H54 (cell line): ENCODE data around the gene HMG20B.
"Not testable (repeated sequence)": the region's sequence is repeated elsewhere in the genome, so short reads cannot be mapped to it uniquely, and the experiment has no call there.

Experiments
- DNase-seq: peaks from one replicate; pipeline ENCODE4 v3.0.0; 2011; ENCODE audit warnings: low spot score, mixed read lengths; ENCODE audit not compliant: insufficient read length
- FAIRE-seq: peaks from 3 replicates; lab custom pipeline; 2011; peaks lifted over from hg19 to GRCh38; lab: Jason Lieb, UNC
- POLR2A ChIP-seq: IDR thresholded peaks from 2 replicates; pipeline ENCODE4 v1.6.1; 2011; ENCODE audit warnings: low read depth, mild to moderate bottlenecking, low read length

Gene HMG20B

DNA sequence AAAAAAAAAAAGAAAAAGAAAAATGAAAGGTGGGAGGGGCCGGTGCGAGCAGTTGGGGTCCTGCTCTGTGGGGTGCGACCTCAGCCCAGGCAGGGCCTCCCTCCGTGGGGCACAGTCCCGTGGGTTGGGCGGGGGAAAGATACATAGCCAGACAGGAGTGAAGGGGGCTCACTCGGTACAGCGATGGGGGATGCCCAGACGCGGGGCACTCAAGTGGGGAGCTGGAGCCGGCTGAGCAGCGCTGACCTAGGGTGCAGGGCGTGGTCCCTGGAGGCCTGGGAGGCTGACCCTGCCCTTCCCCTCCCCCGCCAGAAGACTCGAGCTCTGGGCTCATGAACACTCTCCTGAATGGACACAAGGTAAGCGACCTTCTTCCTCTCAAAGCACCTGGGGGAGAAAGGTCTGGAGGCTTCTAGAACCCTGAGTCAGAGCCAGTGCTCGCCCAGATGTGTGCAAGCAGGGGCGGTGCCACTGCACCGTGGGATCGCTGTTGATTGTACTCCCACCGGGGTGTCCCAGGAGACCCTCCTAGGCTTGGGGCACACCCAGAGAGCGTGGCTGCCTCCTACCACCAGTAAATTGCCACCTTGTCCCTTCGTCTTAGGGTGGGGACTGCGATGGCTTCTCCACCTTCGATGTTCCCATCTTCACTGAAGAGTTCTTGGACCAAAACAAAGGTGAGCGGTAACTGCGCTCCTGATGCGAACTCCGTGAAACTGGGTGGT lies 3.4 kb downstream of the HMG20B start:
- TF ChIP-seq POLR2A = no peak
- DNase-seq = no peak
- no peak for FAIRE-seq

DNA sequence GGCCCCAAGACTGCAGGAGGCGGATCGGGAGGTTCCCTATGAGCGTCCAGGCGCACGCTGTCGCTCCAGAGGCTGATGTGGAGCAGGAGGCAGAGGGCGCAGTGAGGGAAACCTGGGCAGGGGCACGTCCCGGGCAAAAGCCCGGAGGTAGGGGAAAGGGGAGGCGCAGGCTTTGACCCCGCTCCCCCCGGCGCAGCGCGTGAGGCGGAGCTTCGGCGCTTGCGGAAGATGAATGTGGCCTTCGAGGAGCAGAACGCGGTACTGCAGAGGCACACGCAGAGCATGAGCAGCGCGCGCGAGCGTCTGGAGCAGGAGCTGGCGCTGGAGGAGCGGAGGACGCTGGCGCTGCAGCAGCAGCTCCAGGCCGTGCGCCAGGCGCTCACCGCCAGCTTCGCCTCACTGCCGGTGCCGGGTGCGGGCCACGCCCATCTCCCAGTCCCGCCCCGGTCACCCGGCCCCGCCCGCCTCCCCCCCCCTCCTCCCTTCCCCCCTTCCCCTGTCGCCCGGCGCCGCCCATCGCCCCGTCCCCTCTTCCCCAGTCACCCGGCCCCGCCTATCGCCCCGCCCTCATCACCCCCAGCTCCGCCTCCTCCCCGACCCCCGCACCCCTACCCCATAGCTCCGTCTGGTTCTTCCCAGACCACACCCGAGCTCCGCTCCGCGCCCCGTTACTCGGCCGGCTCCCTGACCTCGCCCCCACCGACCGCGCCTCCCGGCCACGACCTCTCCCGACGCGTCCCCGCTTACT lies 4.1 kb downstream of the HMG20B start:
- TF ChIP-seq POLR2A = no peak
- DNase-seq (no peak), FAIRE-seq (no peak)

DNA sequence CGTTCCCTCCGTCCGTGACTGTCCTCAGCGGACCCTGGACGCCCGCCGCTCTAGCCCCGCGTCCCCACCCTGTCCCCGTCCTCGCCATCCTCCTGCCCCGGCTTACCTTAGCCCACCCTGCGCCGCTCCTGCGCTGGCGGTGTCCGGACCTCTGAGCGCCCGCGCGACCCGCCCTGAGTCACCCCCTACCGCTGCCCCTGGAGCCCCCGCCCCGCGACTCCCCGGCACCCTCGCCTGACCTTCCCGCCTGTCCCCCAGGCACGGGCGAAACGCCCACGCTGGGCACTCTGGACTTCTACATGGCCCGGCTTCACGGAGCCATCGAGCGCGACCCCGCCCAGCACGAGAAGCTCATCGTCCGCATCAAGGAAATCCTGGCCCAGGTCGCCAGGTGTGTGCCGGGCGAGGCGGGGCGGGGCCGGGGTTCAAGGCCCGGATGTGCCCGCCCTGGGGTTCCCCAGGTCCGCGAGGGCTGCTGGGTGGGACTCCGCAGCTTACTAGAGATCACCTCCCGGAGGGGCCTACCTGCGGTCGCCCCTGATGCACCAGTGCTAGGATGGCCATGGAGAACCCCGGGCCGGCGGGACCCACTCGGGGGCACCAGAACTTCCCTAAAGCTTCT lies 5.1 kb downstream of the HMG20B start:
- DNase-seq (no peak), FAIRE-seq (no peak)
- no peak for TF ChIP-seq POLR2A

GRCh38 chr19:3578390-3578789 lies 5.6 kb downstream of the HMG20B start:
- FAIRE-seq (no peak), DNase-seq (no peak)
- TF ChIP-seq POLR2A = no peak

GRCh38 chr19:3580156-3580934 lies 7.6 kb downstream of the HMG20B start:
- no peak for TF ChIP-seq POLR2A
- DNase-seq (peak; percentile 94), FAIRE-seq (peak; percentile 94)

DNA sequence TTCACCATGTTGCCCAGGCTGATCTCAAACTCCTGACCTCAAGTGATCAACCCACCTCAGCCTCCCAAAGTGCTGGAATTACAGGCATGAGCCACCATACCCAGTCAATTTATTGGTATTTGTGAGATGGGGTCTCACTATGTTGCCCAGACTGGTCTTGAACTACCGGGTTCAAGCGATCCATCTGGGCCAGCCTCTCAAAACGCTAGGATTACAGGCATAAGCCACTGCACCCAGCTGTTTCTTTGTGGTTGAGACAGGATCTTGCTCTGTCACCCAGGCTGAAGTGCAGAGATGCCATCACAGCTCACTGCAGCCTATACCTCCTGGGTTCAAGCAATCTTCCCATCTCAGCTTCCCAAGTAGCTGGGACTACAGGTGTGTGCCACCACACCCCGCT lies 9.0 kb downstream of the HMG20B start:
- not testable (repeated sequence) for DNase-seq, FAIRE-seq

DNA sequence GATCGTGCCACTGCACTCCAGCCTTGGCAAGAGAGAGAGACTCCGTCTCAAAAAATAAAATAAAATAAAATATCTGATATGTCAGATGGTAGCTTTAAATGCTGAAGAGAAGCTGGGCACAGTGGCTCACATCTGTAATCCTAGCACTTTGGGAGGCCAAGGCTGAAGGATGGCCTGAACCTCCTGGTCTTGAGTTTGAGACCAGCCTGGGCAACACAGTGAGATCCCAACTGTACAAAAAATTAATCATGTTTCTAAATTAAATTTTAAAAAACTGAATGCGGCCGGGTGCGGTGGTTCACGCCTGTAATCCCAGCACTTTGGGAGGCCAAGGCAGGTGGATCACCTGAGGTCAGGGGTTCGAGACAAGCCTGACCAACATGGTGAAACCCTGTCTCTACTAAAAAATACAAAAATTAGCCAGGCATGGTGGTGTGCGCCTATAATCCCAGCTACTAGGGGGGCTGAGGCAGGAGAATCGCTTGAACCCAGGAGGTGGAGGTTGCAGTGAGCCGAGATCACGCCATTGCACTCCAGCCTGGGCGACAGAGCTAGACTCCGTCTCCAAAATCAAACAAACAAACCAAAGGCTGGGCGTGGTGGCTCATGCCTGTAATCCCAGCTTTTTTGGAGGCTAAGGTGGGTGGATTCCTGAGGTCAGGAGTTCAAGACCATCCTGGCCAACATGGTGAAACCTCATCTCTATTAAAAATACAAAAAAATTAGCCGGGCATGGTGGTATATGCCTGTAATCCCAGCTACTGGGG lies 11.5 kb downstream of the HMG20B start:
- not testable (repeated sequence) for DNase-seq, FAIRE-seq

DNA sequence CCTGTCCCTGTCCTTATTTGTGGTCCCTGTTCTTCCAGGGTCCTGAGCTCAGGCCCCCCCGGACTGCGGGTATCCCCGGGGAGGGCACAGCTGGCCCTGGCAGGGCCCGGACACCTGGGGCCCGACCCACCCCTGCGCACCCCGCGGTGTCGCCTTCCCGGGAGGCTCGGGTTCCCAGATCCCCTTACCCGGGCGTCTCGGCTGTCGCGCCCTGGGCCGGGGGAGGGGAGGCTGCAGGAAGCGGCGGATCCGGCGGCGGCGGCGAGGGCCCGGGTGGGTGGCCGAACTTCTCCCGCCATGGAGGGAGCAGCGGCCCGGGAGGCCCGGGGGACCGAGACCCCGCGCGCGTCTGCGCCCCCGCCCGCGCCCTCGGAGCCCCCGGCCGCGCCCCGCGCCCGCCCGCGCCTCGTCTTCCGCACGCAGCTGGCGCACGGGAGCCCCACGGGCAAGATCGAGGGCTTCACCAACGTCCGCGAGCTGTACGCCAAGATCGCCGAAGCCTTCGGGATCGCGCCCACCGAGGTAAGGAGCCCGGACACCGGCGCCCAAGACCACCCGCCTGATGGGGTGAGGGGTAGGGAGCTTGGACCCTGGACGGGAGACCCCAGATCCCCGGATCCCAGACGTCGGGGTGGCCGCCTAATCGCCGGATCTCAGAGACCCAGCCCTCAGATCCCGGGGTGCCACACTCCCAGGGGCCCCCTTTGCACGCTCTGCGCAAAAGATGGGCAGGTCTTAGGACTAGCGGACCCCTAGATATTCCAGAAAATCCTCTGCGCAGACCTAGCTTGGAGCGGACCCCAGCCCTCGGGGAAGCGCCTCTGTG lies 12.8 kb downstream of the HMG20B start, which contains the start of gene GIPC3:
Gene GIPC3 (plus strand): TSS at position 178 of the 826 bp plus-strand sequence. CDS start 120 bp downstream, at position 298.
- no peak for DNase-seq
- no peak for TF ChIP-seq POLR2A
- FAIRE-seq = no peak

DNA sequence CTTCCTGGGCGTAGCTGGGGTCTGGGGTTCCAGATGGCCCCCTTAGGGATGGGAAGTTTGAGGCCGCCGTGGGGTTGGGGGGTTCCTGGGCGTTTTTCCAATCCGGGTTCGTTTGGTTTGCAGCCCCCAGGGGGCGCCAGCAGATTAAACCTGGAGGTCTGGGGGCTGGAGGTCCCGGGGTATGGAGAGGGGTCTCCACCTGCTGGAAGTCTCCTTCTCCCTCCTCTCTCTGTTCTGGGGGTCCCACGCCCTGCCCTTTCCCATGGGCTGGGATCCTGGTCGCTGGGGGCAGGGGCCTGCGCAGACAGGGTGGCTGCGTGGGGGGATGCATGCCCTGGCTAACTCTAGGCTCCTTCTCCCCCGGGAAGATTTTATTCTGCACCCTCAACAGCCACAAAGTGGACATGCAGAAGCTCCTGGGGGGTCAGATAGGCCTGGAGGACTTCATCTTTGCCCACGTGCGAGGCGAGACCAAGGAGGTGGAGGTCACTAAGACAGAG lies 13.4 kb downstream of the HMG20B start:
- TF ChIP-seq POLR2A = no peak
- DNase-seq (no peak), FAIRE-seq (no peak)

- no peak for TF ChIP-seq POLR2A
- FAIRE-seq = no peak
- DNase-seq = no peak
Measured at GRCh38 chr19:3586707-3587346, 14.1 kb downstream of the HMG20B start.

GRCh38 chr19:3589439-3589838 lies 16.7 kb downstream of the HMG20B start:
- FAIRE-seq = no peak
- DNase-seq = no peak
- TF ChIP-seq POLR2A = no peak

- DNase-seq (no peak), FAIRE-seq (no peak)
- no peak for TF ChIP-seq POLR2A
Measured at GRCh38 chr19:3589949-3590348, 17.2 kb downstream of the HMG20B start.
